Uterus (tissue), 4 donors: ENCODE results near the gene BSN. TPM values are rescaled to one million over a fixed set of nuclear protein-coding genes. Genes with fewer than 3 reads are reported as not detected.

Experiments used
- DNase-seq, 2 donors: peaks; one replicate each; pipeline ENCODE4 v3.0.0-alpha.2; 2019 to 2020
- H3K27ac ChIP-seq, 2 donors: fragments of 200-600 bp; sonication (generic); 1 replicate in 1 of 2; 2 replicates in 1 of 2; pipeline ENCODE4 v1.5.1; 2016 to 2018
- H3K27me3 ChIP-seq, 2 donors: fragments of 200-600 bp; sonication (generic); one replicate each; pipeline ENCODE4 v1.5.1; 2018 to 2019; ENCODE audit warnings: control low read depth in 1 of 2
- H3K36me3 ChIP-seq, 2 donors: fragments of 200-600 bp; sonication (generic); one replicate each; pipeline ENCODE4 v1.5.1; 2019; ENCODE audit warnings: control low read depth in 1 of 2
- H3K4me1 ChIP-seq, 2 donors: fragments of 200-600 bp; sonication (generic); one replicate each; pipeline ENCODE4 v1.5.1; 2018 to 2019; ENCODE audit warnings: control low read depth in 1 of 2
- H3K4me3 ChIP-seq, 2 donors: fragments of 200-600 bp; sonication (generic); 1 replicate in 1 of 2; 2 replicates in 1 of 2; pipeline ENCODE4 v1.5.1; 2018 to 2019; ENCODE audit warnings: mild to moderate bottlenecking in 1 of 2
- H3K9me3 ChIP-seq, 2 donors: fragments of 200-600 bp; sonication (generic); one replicate each; pipeline ENCODE4 v1.5.1; 2019; ENCODE audit warnings: control low read depth in 1 of 2
- POLR2A ChIP-seq, 2 donors: fragments of 450-650 bp; IDR thresholded peaks; one replicate each; pipeline ENCODE4 v1.6.1; 2016; ENCODE audit warnings: antibody characterized with exemption in 2 of 2, mild to moderate bottlenecking in 1 of 2, moderate library complexity in 1 of 2
- intact Hi-C: fragments of 100-400 bp; cut with DNase I; formaldehyde crosslinking; loops from one replicate; pipeline ENCODE4 v1.15.1; 2023; ENCODE audit warnings: low total_unique reads
- total RNA-seq, 4 donors: library from RNA; depleted of rRNA in 3 of 4; stranded (reverse); fragments of >200 nt in 3 of 4; gene quantifications; one replicate each; pipeline versions ENCODE4 v1.1.0 to v1.2.4, GENCODE V29; 2014 to 2023
- TF ChIP-seq, protein P1 (sequence below), 4 experiments: fragments of 200-600 bp in 2 of 4; fragments of 450-650 bp in 2 of 4; sonication (generic) in 2 of 4; IDR thresholded peaks; one replicate each; pipeline ENCODE4 v1.5.1; 2016 to 2019; ENCODE audit warnings: antibody characterized with exemption in 4 of 4, mild to moderate bottlenecking in 2 of 4, moderate library complexity in 1 of 4
- donor health status: DM: yes; HTN: yes; CAD: no.

The BSN gene
- total RNA-seq, 4 donors from 2014 or later = 0.29 to 0.95 (median 0.60) TPM

DNA sequence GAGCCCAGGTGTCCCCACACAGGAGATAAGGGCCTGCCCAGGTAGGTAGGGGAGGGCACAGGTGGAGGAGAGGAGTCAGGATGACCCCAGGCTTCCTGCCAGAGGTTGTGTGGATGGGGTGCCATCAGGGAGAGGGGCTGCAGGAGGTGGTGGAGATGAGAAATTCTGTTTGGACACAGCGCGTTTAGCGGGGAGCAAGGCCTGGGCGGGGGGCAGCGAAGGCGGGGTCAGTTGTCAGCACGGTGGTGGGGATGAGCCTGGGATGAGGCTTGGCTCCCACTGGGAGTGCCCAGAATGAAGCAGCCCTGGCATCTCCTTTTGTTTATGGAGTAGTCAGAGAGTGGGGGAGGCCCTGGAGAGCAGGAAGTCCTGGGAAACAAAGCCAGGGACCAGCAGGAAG is 149.7 kb downstream of the BSN start:
- H3K27ac ChIP-seq = no peak overlapping the region
- H3K27me3 ChIP-seq = no peaks in the 10 kb centered on the region
- no peak for TF ChIP-seq POLR2A (IDR thresholded peaks at IDR 0.05)
- TF ChIP-seq, protein P1, sequence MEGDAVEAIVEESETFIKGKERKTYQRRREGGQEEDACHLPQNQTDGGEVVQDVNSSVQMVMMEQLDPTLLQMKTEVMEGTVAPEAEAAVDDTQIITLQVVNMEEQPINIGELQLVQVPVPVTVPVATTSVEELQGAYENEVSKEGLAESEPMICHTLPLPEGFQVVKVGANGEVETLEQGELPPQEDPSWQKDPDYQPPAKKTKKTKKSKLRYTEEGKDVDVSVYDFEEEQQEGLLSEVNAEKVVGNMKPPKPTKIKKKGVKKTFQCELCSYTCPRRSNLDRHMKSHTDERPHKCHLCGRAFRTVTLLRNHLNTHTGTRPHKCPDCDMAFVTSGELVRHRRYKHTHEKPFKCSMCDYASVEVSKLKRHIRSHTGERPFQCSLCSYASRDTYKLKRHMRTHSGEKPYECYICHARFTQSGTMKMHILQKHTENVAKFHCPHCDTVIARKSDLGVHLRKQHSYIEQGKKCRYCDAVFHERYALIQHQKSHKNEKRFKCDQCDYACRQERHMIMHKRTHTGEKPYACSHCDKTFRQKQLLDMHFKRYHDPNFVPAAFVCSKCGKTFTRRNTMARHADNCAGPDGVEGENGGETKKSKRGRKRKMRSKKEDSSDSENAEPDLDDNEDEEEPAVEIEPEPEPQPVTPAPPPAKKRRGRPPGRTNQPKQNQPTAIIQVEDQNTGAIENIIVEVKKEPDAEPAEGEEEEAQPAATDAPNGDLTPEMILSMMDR (IDR thresholded peaks at IDR 0.05) = no peak
- no peaks in the 10 kb centered on the region for H3K36me3 ChIP-seq
- H3K4me1 ChIP-seq = no peaks in the 10 kb centered on the region
- DNase-seq = no peak
- intact Hi-C loops = loop anchor here (10.0 kb wide), 1 partner anchor 131 kb away; no protein-coding TSS in a partner anchor
- no peaks in the 10 kb centered on the region for H3K9me3 ChIP-seq
- H3K4me3 ChIP-seq = no peak overlapping the region

DNA sequence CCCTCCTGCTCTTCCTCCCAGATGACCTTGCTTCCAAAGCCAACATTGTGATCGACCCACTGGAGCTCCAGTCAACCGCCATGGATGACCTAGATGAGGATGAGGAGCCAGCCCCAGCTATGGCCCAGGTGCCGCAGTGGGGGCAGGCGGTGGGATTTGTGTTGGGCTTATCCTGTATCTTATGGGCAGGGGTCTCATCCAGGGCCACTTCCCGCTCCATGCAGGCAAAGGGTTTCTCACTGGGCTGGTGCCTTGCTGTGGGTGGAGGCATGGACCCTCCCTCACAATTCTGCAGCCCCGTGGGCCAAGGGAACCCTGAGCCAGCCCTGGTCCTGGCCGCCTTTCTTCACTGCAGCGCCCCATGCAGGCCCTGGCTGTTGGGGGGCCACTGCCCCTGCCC is 150.4 kb downstream of the BSN start:
- H3K36me3 ChIP-seq = no peaks in the 10 kb centered on the region
- H3K27me3 ChIP-seq = no peaks in the 10 kb centered on the region
- no peak overlapping the region for H3K27ac ChIP-seq
- no peak for DNase-seq
- no peaks in the 10 kb centered on the region for H3K4me1 ChIP-seq
- H3K9me3 ChIP-seq = no peaks in the 10 kb centered on the region
- intact Hi-C loops = loop anchor here (10.0 kb wide), 1 partner anchor 130 kb away; no protein-coding TSS in a partner anchor
- no peak for TF ChIP-seq POLR2A (IDR thresholded peaks at IDR 0.05)
- TF ChIP-seq, protein P1 (IDR thresholded peaks at IDR 0.05) = no peak
- no peak overlapping the region for H3K4me3 ChIP-seq

GRCh38 chr3:49705390-49705960 is 151.2 kb downstream of the BSN start:
- intact Hi-C loops = loop anchor here (10.0 kb wide), 1 partner anchor 129 kb away; no protein-coding TSS in a partner anchor
- no peak overlapping the region for H3K4me3 ChIP-seq
- H3K27me3 ChIP-seq = no peaks in the 10 kb centered on the region
- H3K27ac ChIP-seq = no peak overlapping the region
- H3K36me3 ChIP-seq = no peaks in the 10 kb centered on the region
- H3K9me3 ChIP-seq = no peaks in the 10 kb centered on the region
- no peak for DNase-seq
- TF ChIP-seq, protein P1 (IDR thresholded peaks at IDR 0.05) = no peak
- no peak for TF ChIP-seq POLR2A (IDR thresholded peaks at IDR 0.05)
- no peaks in the 10 kb centered on the region for H3K4me1 ChIP-seq

DNA sequence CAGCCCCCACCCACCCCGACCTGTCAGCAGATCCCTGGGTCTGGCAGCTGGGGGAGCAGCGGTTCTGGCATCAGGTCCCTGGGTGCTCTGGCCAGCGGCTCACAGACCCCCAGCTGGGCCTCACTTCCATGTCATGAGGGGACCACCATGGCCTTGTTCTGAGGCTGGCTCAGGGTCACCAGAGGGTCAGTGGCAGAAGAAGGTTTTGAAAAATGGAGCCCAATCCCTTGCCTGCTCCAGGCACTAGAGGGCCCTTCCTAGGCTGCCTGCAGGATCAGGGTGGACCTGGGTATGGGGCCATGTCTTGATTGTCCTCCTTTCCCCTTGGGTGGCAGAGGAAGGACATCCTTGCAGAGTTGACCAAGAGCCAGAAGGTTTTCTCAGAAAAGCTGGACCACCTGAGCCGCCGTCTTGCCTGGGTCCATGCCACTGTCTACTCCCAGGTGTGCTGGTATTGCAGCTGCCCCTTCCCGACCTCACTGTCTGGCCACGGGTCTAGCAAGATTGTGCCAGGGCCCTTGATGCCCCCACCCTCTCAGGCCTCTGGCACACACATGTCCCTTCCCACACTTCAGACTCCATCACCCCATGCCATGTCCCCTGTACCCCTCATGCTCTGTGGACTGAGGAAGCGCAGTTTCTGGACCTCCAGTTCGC is 152.3 kb downstream of the BSN start:
- no peaks in the 10 kb centered on the region for H3K36me3 ChIP-seq
- DNase-seq = no peak
- intact Hi-C loops = loop anchor here (10.0 kb wide), 1 partner anchor 128 kb away; no protein-coding TSS in a partner anchor
- no peak overlapping the region for H3K4me3 ChIP-seq
- no peaks in the 10 kb centered on the region for H3K4me1 ChIP-seq
- no peaks in the 10 kb centered on the region for H3K27me3 ChIP-seq
- no peaks in the 10 kb centered on the region for H3K9me3 ChIP-seq
- no peak for TF ChIP-seq POLR2A (IDR thresholded peaks at IDR 0.05)
- TF ChIP-seq, protein P1 (IDR thresholded peaks at IDR 0.05) = no peak
- no peak overlapping the region for H3K27ac ChIP-seq

DNA sequence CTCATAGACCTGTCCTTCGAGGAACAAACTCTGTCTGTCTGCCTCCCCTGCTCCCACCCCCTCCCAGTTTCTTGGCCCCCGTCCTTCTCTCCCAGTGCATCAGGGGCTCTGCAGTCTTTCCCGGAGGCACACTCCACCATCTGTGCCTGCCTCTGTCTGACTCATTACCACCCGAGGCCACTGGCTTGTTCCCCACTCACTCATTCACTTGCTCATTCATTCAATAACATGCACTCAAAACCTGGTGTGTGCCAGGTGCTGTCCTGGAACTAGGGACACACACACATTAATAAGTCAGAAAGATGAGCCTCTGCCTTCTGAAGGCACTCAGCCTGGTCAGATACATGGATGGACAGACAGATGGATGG is 152.8 kb downstream of the BSN start:
- H3K4me3 ChIP-seq = no peak overlapping the region
- no peak for DNase-seq
- H3K36me3 ChIP-seq = no peaks in the 10 kb centered on the region

More for the DNA sequence above, 152.8 kb downstream of the BSN start:
- H3K4me1 ChIP-seq = no peaks in the 10 kb centered on the region
- no peak overlapping the region for H3K27ac ChIP-seq
- no peaks in the 10 kb centered on the region for H3K27me3 ChIP-seq
- H3K9me3 ChIP-seq = no peaks in the 10 kb centered on the region
- no peak for TF ChIP-seq POLR2A (IDR thresholded peaks at IDR 0.05)
- TF ChIP-seq, protein P1 (IDR thresholded peaks at IDR 0.05) = no peak
- intact Hi-C loops = loop anchor here (10.0 kb wide), 1 partner anchor 128 kb away; no protein-coding TSS in a partner anchor
